ENCODE measurements around the gene GSAP.

GSAP gene

GRCh38 chr7:77326131-77326530 is 90.0 kb downstream of the GSAP start:
- no peak overlapping the region for H3K27ac ChIP-seq (ENCODE audit: low read depth, low read length)
- H3K4me1 ChIP-seq (ENCODE audit: control insufficient read depth in 1 of 2, insufficient read depth in 2 of 2, low read length in 2 of 2), result peaks cover 8 to 9% of the 10 kb centered on the region in 2 donors
- H3K9me3 ChIP-seq (ENCODE audit: control insufficient read depth in 1 of 2, low read length in 2 of 2), result no peaks in the 10 kb centered on the region

GRCh38 chr7:77321300-77321699 is 94.8 kb downstream of the GSAP start:
- Histone ChIP-seq H3K4me1 (ENCODE audit: control insufficient read depth in 1 of 2, insufficient read depth in 2 of 2, low read length in 2 of 2) (no peaks in the 10 kb centered on the region), H3K36me3 (ENCODE audit: control insufficient read depth in 1 of 2, insufficient read depth in 2 of 2, low read length in 2 of 2) (peaks cover 0 to 15% of the 10 kb centered on the region in 2 donors), H3K4me3 (ENCODE audit: low read depth in 1 of 2, low read length in 2 of 2) (no peak overlapping the region), H3K9me3 (ENCODE audit: control insufficient read depth in 1 of 2, low read length in 2 of 2) (no peaks in the 10 kb centered on the region), H3K9ac (ENCODE audit: low read depth in 1 of 2, low read length in 2 of 2) (no peak overlapping the region), H3K27ac (ENCODE audit: low read depth, low read length) (no peak overlapping the region), H3K27me3 (ENCODE audit: control insufficient read depth in 1 of 2, insufficient read depth in 2 of 2, low read length in 2 of 2) (no peaks in the 10 kb centered on the region)

More at GRCh38 chr7:77326131-77326530, 90.0 kb downstream of the GSAP start:
- Histone ChIP-seq H3K9ac (ENCODE audit: low read depth in 1 of 2, low read length in 2 of 2) (no peak overlapping the region), H3K4me3 (ENCODE audit: low read depth in 1 of 2, low read length in 2 of 2) (no peak overlapping the region), H3K27me3 (ENCODE audit: control insufficient read depth in 1 of 2, insufficient read depth in 2 of 2, low read length in 2 of 2) (no peaks in the 10 kb centered on the region), H3K36me3 (ENCODE audit: control insufficient read depth in 1 of 2, insufficient read depth in 2 of 2, low read length in 2 of 2) (peaks cover 0 to 8% of the 10 kb centered on the region in 2 donors)

- Histone ChIP-seq H3K4me3 (ENCODE audit: low read depth in 1 of 2, low read length in 2 of 2) (no peak overlapping the region), H3K9me3 (ENCODE audit: control insufficient read depth in 1 of 2, low read length in 2 of 2) (no peaks in the 10 kb centered on the region), H3K36me3 (ENCODE audit: control insufficient read depth in 1 of 2, insufficient read depth in 2 of 2, low read length in 2 of 2) (peaks cover 0 to 15% of the 10 kb centered on the region in 2 donors), H3K4me1 (ENCODE audit: control insufficient read depth in 1 of 2, insufficient read depth in 2 of 2, low read length in 2 of 2) (no peaks in the 10 kb centered on the region), H3K9ac (ENCODE audit: low read depth in 1 of 2, low read length in 2 of 2) (no peak overlapping the region), H3K27ac (ENCODE audit: low read depth, low read length) (no peak overlapping the region), H3K27me3 (ENCODE audit: control insufficient read depth in 1 of 2, insufficient read depth in 2 of 2, low read length in 2 of 2) (no peaks in the 10 kb centered on the region)
These were observed 95.4 kb downstream of the GSAP start for GRCh38 chr7:77320714-77321113.

- Histone ChIP-seq H3K27me3 (ENCODE audit: control insufficient read depth in 1 of 2, insufficient read depth in 2 of 2, low read length in 2 of 2) (no peaks in the 10 kb centered on the region), H3K4me3 (ENCODE audit: low read depth in 1 of 2, low read length in 2 of 2) (no peak overlapping the region), H3K27ac (ENCODE audit: low read depth, low read length) (no peak overlapping the region), H3K36me3 (ENCODE audit: control insufficient read depth in 1 of 2, insufficient read depth in 2 of 2, low read length in 2 of 2) (peaks cover 0 to 15% of the 10 kb centered on the region in 2 donors), H3K9ac (ENCODE audit: low read depth in 1 of 2, low read length in 2 of 2) (no peak overlapping the region), H3K9me3 (ENCODE audit: control insufficient read depth in 1 of 2, low read length in 2 of 2) (no peaks in the 10 kb centered on the region), H3K4me1 (ENCODE audit: control insufficient read depth in 1 of 2, insufficient read depth in 2 of 2, low read length in 2 of 2) (no peaks in the 10 kb centered on the region)
These were observed 96.0 kb downstream of the GSAP start for GRCh38 chr7:77320137-77320536.

GRCh38 chr7:77318019-77318418 is 98.1 kb downstream of the GSAP start:
- H3K4me1 ChIP-seq (ENCODE audit: control insufficient read depth in 1 of 2, insufficient read depth in 2 of 2, low read length in 2 of 2), result no peaks in the 10 kb centered on the region
- H3K36me3 ChIP-seq (ENCODE audit: control insufficient read depth in 1 of 2, insufficient read depth in 2 of 2, low read length in 2 of 2), result peaks cover 0 to 23% of the 10 kb centered on the region in 2 donors
- H3K9me3 ChIP-seq (ENCODE audit: control insufficient read depth in 1 of 2, low read length in 2 of 2), result no peaks in the 10 kb centered on the region
- no peak overlapping the region for H3K4me3 ChIP-seq (ENCODE audit: low read depth in 1 of 2, low read length in 2 of 2)
- H3K27ac ChIP-seq (ENCODE audit: low read depth, low read length), result no peak overlapping the region
- H3K9ac ChIP-seq (ENCODE audit: low read depth in 1 of 2, low read length in 2 of 2), result no peak overlapping the region
- H3K27me3 ChIP-seq (ENCODE audit: control insufficient read depth in 1 of 2, insufficient read depth in 2 of 2, low read length in 2 of 2), result no peaks in the 10 kb centered on the region

GRCh38 chr7:77316219-77316978 is 99.8 kb downstream of the GSAP start:
- H3K36me3 ChIP-seq (ENCODE audit: control insufficient read depth in 1 of 2, insufficient read depth in 2 of 2, low read length in 2 of 2), result peaks cover 5 to 28% of the 10 kb centered on the region in 2 donors
- H3K9ac ChIP-seq (ENCODE audit: low read depth in 1 of 2, low read length in 2 of 2), result no peak overlapping the region
- no peak overlapping the region for H3K4me3 ChIP-seq (ENCODE audit: low read depth in 1 of 2, low read length in 2 of 2)
- no peaks in the 10 kb centered on the region for H3K27me3 ChIP-seq (ENCODE audit: control insufficient read depth in 1 of 2, insufficient read depth in 2 of 2, low read length in 2 of 2)
- no peaks in the 10 kb centered on the region for H3K4me1 ChIP-seq (ENCODE audit: control insufficient read depth in 1 of 2, insufficient read depth in 2 of 2, low read length in 2 of 2)
- no peak overlapping the region for H3K27ac ChIP-seq (ENCODE audit: low read depth, low read length)
- H3K9me3 ChIP-seq (ENCODE audit: control insufficient read depth in 1 of 2, low read length in 2 of 2), result no peaks in the 10 kb centered on the region

- no peak overlapping the region for H3K4me3 ChIP-seq (ENCODE audit: low read depth in 1 of 2, low read length in 2 of 2)
- H3K27ac ChIP-seq (ENCODE audit: low read depth, low read length), result no peak overlapping the region
- no peaks in the 10 kb centered on the region for H3K27me3 ChIP-seq (ENCODE audit: control insufficient read depth in 1 of 2, insufficient read depth in 2 of 2, low read length in 2 of 2)
- H3K9ac ChIP-seq (ENCODE audit: low read depth in 1 of 2, low read length in 2 of 2), result no peak overlapping the region
- no peaks in the 10 kb centered on the region for H3K4me1 ChIP-seq (ENCODE audit: control insufficient read depth in 1 of 2, insufficient read depth in 2 of 2, low read length in 2 of 2)
- H3K9me3 ChIP-seq (ENCODE audit: control insufficient read depth in 1 of 2, low read length in 2 of 2), result no peaks in the 10 kb centered on the region
- peaks cover 8 to 25% of the 10 kb centered on the region in 2 donors for H3K36me3 ChIP-seq (ENCODE audit: control insufficient read depth in 1 of 2, insufficient read depth in 2 of 2, low read length in 2 of 2)
These were observed 101.0 kb downstream of the GSAP start for GRCh38 chr7:77315182-77315591.

- H3K27me3 ChIP-seq (ENCODE audit: control insufficient read depth in 1 of 2, insufficient read depth in 2 of 2, low read length in 2 of 2), result no peaks in the 10 kb centered on the region
- H3K27ac ChIP-seq (ENCODE audit: low read depth, low read length), result no peak overlapping the region
- H3K4me1 ChIP-seq (ENCODE audit: control insufficient read depth in 1 of 2, insufficient read depth in 2 of 2, low read length in 2 of 2), result no peaks in the 10 kb centered on the region
- H3K9ac ChIP-seq (ENCODE audit: low read depth in 1 of 2, low read length in 2 of 2), result no peak overlapping the region
- H3K36me3 ChIP-seq (ENCODE audit: control insufficient read depth in 1 of 2, insufficient read depth in 2 of 2, low read length in 2 of 2), result peaks cover 13 to 20% of the 10 kb centered on the region in 2 donors
- H3K4me3 ChIP-seq (ENCODE audit: low read depth in 1 of 2, low read length in 2 of 2), result no peak overlapping the region
- no peaks in the 10 kb centered on the region for H3K9me3 ChIP-seq (ENCODE audit: control insufficient read depth in 1 of 2, low read length in 2 of 2)
These were observed 102.2 kb downstream of the GSAP start for GRCh38 chr7:77313876-77314480.

- no peaks in the 10 kb centered on the region for H3K27me3 ChIP-seq (ENCODE audit: control insufficient read depth in 1 of 2, insufficient read depth in 2 of 2, low read length in 2 of 2)
- H3K4me1 ChIP-seq (ENCODE audit: control insufficient read depth in 1 of 2, insufficient read depth in 2 of 2, low read length in 2 of 2), result no peaks in the 10 kb centered on the region
- no peaks in the 10 kb centered on the region for H3K9me3 ChIP-seq (ENCODE audit: control insufficient read depth in 1 of 2, low read length in 2 of 2)
- H3K4me3 ChIP-seq (ENCODE audit: low read depth in 1 of 2, low read length in 2 of 2), result no peak overlapping the region
- H3K9ac ChIP-seq (ENCODE audit: low read depth in 1 of 2, low read length in 2 of 2), result no peak overlapping the region
- no peak overlapping the region for H3K27ac ChIP-seq (ENCODE audit: low read depth, low read length)
- peaks cover 20% of the 10 kb centered on the region in 2 donors for H3K36me3 ChIP-seq (ENCODE audit: control insufficient read depth in 1 of 2, insufficient read depth in 2 of 2, low read length in 2 of 2)
These were observed 103.1 kb downstream of the GSAP start for GRCh38 chr7:77313085-77313484.

GRCh38 chr7:77310982-77311381 is 105.2 kb downstream of the GSAP start:
- Histone ChIP-seq H3K4me1 (ENCODE audit: control insufficient read depth in 1 of 2, insufficient read depth in 2 of 2, low read length in 2 of 2) (no peaks in the 10 kb centered on the region), H3K27me3 (ENCODE audit: control insufficient read depth in 1 of 2, insufficient read depth in 2 of 2, low read length in 2 of 2) (no peaks in the 10 kb centered on the region), H3K9me3 (ENCODE audit: control insufficient read depth in 1 of 2, low read length in 2 of 2) (no peaks in the 10 kb centered on the region), H3K9ac (ENCODE audit: low read depth in 1 of 2, low read length in 2 of 2) (no peak overlapping the region), H3K27ac (ENCODE audit: low read depth, low read length) (no peak overlapping the region), H3K4me3 (ENCODE audit: low read depth in 1 of 2, low read length in 2 of 2) (no peak overlapping the region), H3K36me3 (ENCODE audit: control insufficient read depth in 1 of 2, insufficient read depth in 2 of 2, low read length in 2 of 2) (peaks cover 20% of the 10 kb centered on the region in 2 donors)
